Measurements from ENCODE around the gene GNAQ. TPM values are rescaled to one million over a fixed set of nuclear protein-coding genes. Genes with fewer than 3 reads are reported as not detected.
"Not testable (repeated sequence)": the region's sequence is repeated elsewhere in the genome, so short reads cannot be mapped to it uniquely, and the experiment has no call there.

The GNAQ gene
- total and polyA plus RNA-seq, 2 donors (not counting 1 experiment from before 2014, with no cell fraction given) = 30.4 to 74.3 TPM

- TF ChIP-seq EZH2 (IDR thresholded peaks at IDR 0.05; ENCODE audit: low read length, missing control alignments) (no peak), CTCF (conservative IDR thresholded peaks at IDR 0.05 in 1 of 2, IDR thresholded peaks at IDR 0.05 in 1 of 2; ENCODE audit: low read depth in 1 of 2, low read length in 2 of 2) (no peak)
- no peaks in the 10 kb centered on the region for H3K4me1 ChIP-seq (ENCODE audit: control insufficient read depth, extremely low read depth, insufficient read depth, low read length)
- no peak overlapping the region for H3K9ac ChIP-seq (ENCODE audit: insufficient read depth, low read length)
- no peak overlapping the region for H3K4me2 ChIP-seq (ENCODE audit: extremely low read depth, insufficient read depth, low read length)
- DNase-seq (ENCODE audit: low read depth in 2 of 2) = peak; percentile 25 to 81
- H2AFZ ChIP-seq (ENCODE audit: low read length) = no peak overlapping the region
- no peaks in the 10 kb centered on the region for H3K27me3 ChIP-seq (ENCODE audit: control insufficient read depth, insufficient read depth, low read length)
- H4K20me1 ChIP-seq (ENCODE audit: control insufficient read depth, extremely low read depth, insufficient read depth, low read length) = no peaks in the 10 kb centered on the region
- H3K4me3 ChIP-seq (replicated peaks in 1 of 4; ENCODE audit: control extremely low read depth in 1 of 4, insufficient read depth in 1 of 4, low read depth in 3 of 4, low read length in 4 of 4) = no peak overlapping the region
- H3K27ac ChIP-seq (ENCODE audit: insufficient read depth, low read length) = no peak overlapping the region
- H3K79me2 ChIP-seq (ENCODE audit: control insufficient read depth, insufficient read depth, low read length) = no peaks in the 10 kb centered on the region
- H3K9me3 ChIP-seq (ENCODE audit: control insufficient read depth, insufficient read depth, low read depth, low read length) = no peaks in the 10 kb centered on the region
- H3K36me3 ChIP-seq (ENCODE audit: control insufficient read depth, insufficient read depth, low read length) = no peaks in the 10 kb centered on the region
Measured at GRCh38 chr9:77883846-77884771, 147.5 kb downstream of the GNAQ start.

GRCh38 chr9:77883133-77883532 is 148.5 kb downstream of the GNAQ start:
- Histone ChIP-seq H4K20me1 (ENCODE audit: control insufficient read depth, extremely low read depth, insufficient read depth, low read length) (no peaks in the 10 kb centered on the region), H3K4me2 (ENCODE audit: extremely low read depth, insufficient read depth, low read length) (no peak overlapping the region), H3K4me1 (ENCODE audit: control insufficient read depth, extremely low read depth, insufficient read depth, low read length) (no peaks in the 10 kb centered on the region), H3K27ac (ENCODE audit: insufficient read depth, low read length) (no peak overlapping the region), H3K4me3 (replicated peaks in 1 of 4; ENCODE audit: control extremely low read depth in 1 of 4, insufficient read depth in 1 of 4, low read depth in 3 of 4, low read length in 4 of 4) (no peak overlapping the region), H3K27me3 (ENCODE audit: control insufficient read depth, insufficient read depth, low read length) (no peaks in the 10 kb centered on the region), H2AFZ (ENCODE audit: low read length) (no peak overlapping the region), H3K79me2 (ENCODE audit: control insufficient read depth, insufficient read depth, low read length) (no peaks in the 10 kb centered on the region), H3K36me3 (ENCODE audit: control insufficient read depth, insufficient read depth, low read length) (no peaks in the 10 kb centered on the region), H3K9me3 (ENCODE audit: control insufficient read depth, insufficient read depth, low read depth, low read length) (no peaks in the 10 kb centered on the region), H3K9ac (ENCODE audit: insufficient read depth, low read length) (no peak overlapping the region)
- DNase-seq (ENCODE audit: low read depth in 2 of 2) = no peak
- TF ChIP-seq CTCF (conservative IDR thresholded peaks at IDR 0.05 in 1 of 2, IDR thresholded peaks at IDR 0.05 in 1 of 2; ENCODE audit: low read depth in 1 of 2, low read length in 2 of 2) (no peak), EZH2 (IDR thresholded peaks at IDR 0.05; ENCODE audit: low read length, missing control alignments) (no peak)

- DNase-seq (ENCODE audit: low read depth in 2 of 2) = no peak
- Histone ChIP-seq H3K27ac (ENCODE audit: insufficient read depth, low read length) (no peak overlapping the region), H4K20me1 (ENCODE audit: control insufficient read depth, extremely low read depth, insufficient read depth, low read length) (no peaks in the 10 kb centered on the region), H3K4me3 (replicated peaks in 1 of 4; ENCODE audit: control extremely low read depth in 1 of 4, insufficient read depth in 1 of 4, low read depth in 3 of 4, low read length in 4 of 4) (no peak overlapping the region), H3K4me1 (ENCODE audit: control insufficient read depth, extremely low read depth, insufficient read depth, low read length) (no peaks in the 10 kb centered on the region), H3K36me3 (ENCODE audit: control insufficient read depth, insufficient read depth, low read length) (no peaks in the 10 kb centered on the region), H3K27me3 (ENCODE audit: control insufficient read depth, insufficient read depth, low read length) (no peaks in the 10 kb centered on the region), H3K4me2 (ENCODE audit: extremely low read depth, insufficient read depth, low read length) (no peak overlapping the region), H2AFZ (ENCODE audit: low read length) (no peak overlapping the region), H3K9ac (ENCODE audit: insufficient read depth, low read length) (no peak overlapping the region), H3K9me3 (ENCODE audit: control insufficient read depth, insufficient read depth, low read depth, low read length) (no peaks in the 10 kb centered on the region), H3K79me2 (ENCODE audit: control insufficient read depth, insufficient read depth, low read length) (no peaks in the 10 kb centered on the region)
- TF ChIP-seq CTCF (conservative IDR thresholded peaks at IDR 0.05 in 1 of 2, IDR thresholded peaks at IDR 0.05 in 1 of 2; ENCODE audit: low read depth in 1 of 2, low read length in 2 of 2) (no peak), EZH2 (IDR thresholded peaks at IDR 0.05; ENCODE audit: low read length, missing control alignments) (no peak)
Measured at GRCh38 chr9:77882294-77882693, 149.3 kb downstream of the GNAQ start.

- H3K4me2 ChIP-seq (ENCODE audit: extremely low read depth, insufficient read depth, low read length); H4K20me1 ChIP-seq (ENCODE audit: control insufficient read depth, extremely low read depth, insufficient read depth, low read length); H3K79me2 ChIP-seq (ENCODE audit: control insufficient read depth, insufficient read depth, low read length): not testable (repeated sequence)
Measured at GRCh38 chr9:77881634-77882033, 150.0 kb downstream of the GNAQ start.

More at GRCh38 chr9:77881634-77882033, 150.0 kb downstream of the GNAQ start:
- H3K4me1 ChIP-seq (ENCODE audit: control insufficient read depth, extremely low read depth, insufficient read depth, low read length); H3K9ac ChIP-seq (ENCODE audit: insufficient read depth, low read length); H3K36me3 ChIP-seq (ENCODE audit: control insufficient read depth, insufficient read depth, low read length); H2AFZ ChIP-seq (ENCODE audit: low read length); H3K4me3 ChIP-seq (replicated peaks in 1 of 4; ENCODE audit: control extremely low read depth in 1 of 4, insufficient read depth in 1 of 4, low read depth in 3 of 4, low read length in 4 of 4); H3K9me3 ChIP-seq (ENCODE audit: control insufficient read depth, insufficient read depth, low read depth, low read length); H3K27me3 ChIP-seq (ENCODE audit: control insufficient read depth, insufficient read depth, low read length); H3K27ac ChIP-seq (ENCODE audit: insufficient read depth, low read length); DNase-seq (ENCODE audit: low read depth in 2 of 2): not testable (repeated sequence)

Data from fibroblast of lung (primary cell).